ENCODE results near the gene SCAPER.

SCAPER gene

GRCh38 chr15:76426941-76427340, 478.2 kb downstream of the SCAPER start:
- no peak for DNase-seq (ENCODE audit: low read depth)

- no peak for DNase-seq (ENCODE audit: low read depth)
These were observed 486.6 kb downstream of the SCAPER start for GRCh38 chr15:76418352-76419140.

- peak; percentile 58 for DNase-seq (ENCODE audit: low read depth)
These were observed 503.9 kb downstream of the SCAPER start for GRCh38 chr15:76401285-76401684.

- DNase-seq (ENCODE audit: low read depth), result no peak
These were observed 506.6 kb downstream of the SCAPER start for GRCh38 chr15:76398317-76399104.

- DNase-seq (ENCODE audit: low read depth), result no peak
These were observed 511.5 kb downstream of the SCAPER start for GRCh38 chr15:76393614-76394013.

GRCh38 chr15:76391847-76392246, 513.3 kb downstream of the SCAPER start:
- no peak for DNase-seq (ENCODE audit: low read depth)

- DNase-seq (ENCODE audit: low read depth), result no peak
These were observed 513.8 kb downstream of the SCAPER start for GRCh38 chr15:76391309-76391708.

GRCh38 chr15:76390571-76390970, 514.6 kb downstream of the SCAPER start:
- no peak for DNase-seq (ENCODE audit: low read depth)

- no peak for DNase-seq (ENCODE audit: low read depth)
These were observed 518.2 kb downstream of the SCAPER start for GRCh38 chr15:76386926-76387325.

- DNase-seq (ENCODE audit: low read depth), result no peak
These were observed 519.0 kb downstream of the SCAPER start for GRCh38 chr15:76386178-76386577.

- DNase-seq (ENCODE audit: low read depth), result no peak
These were observed 520.7 kb downstream of the SCAPER start for GRCh38 chr15:76384409-76384808.

GRCh38 chr15:76382987-76383728, 522.0 kb downstream of the SCAPER start:
- no peak for DNase-seq (ENCODE audit: low read depth)

- DNase-seq (ENCODE audit: low read depth), result no peak
These were observed 523.8 kb downstream of the SCAPER start for GRCh38 chr15:76381366-76381765.

GRCh38 chr15:76380249-76380648, 524.9 kb downstream of the SCAPER start:
- no peak for DNase-seq (ENCODE audit: low read depth)

GRCh38 chr15:76378691-76379090, 526.4 kb downstream of the SCAPER start:
- no peak for DNase-seq (ENCODE audit: low read depth)

- no peak for DNase-seq (ENCODE audit: low read depth)
These were observed 527.4 kb downstream of the SCAPER start for GRCh38 chr15:76377751-76378150.

GRCh38 chr15:76377217-76377616, 527.9 kb downstream of the SCAPER start:
- DNase-seq (ENCODE audit: low read depth), result no peak

- no peak for DNase-seq (ENCODE audit: low read depth)
These were observed 528.3 kb downstream of the SCAPER start for GRCh38 chr15:76376816-76377215.

- DNase-seq (ENCODE audit: low read depth), result no peak
These were observed 529.1 kb downstream of the SCAPER start for GRCh38 chr15:76376029-76376428.

GRCh38 chr15:76368122-76368621, 537.0 kb downstream of the SCAPER start:
- no peak for DNase-seq (ENCODE audit: low read depth)

GRCh38 chr15:76366714-76367113, 538.4 kb downstream of the SCAPER start:
- DNase-seq (ENCODE audit: low read depth), result no peak

GRCh38 chr15:76363251-76363650, 541.9 kb downstream of the SCAPER start:
- DNase-seq (ENCODE audit: low read depth), result no peak
